Cardiac muscle cell (in vitro differentiated cells and primary cell): ENCODE measurements around the gene THAP10. TPM values are rescaled to one million over a fixed set of nuclear protein-coding genes. Genes with fewer than 3 reads are reported as not detected.
"Not testable (repeated sequence)": the region's sequence is repeated elsewhere in the genome, so short reads cannot be mapped to it uniquely, and the experiment has no call there.

Experiments
- DNase-seq, 2 donors: peaks; one replicate each; pipeline versions ENCODE4 v3.0.0 to v3.0.0-alpha.2; 2010 to 2017; ENCODE audit warnings: low read depth in 1 of 2, low spot score in 1 of 2
- H3K27ac ChIP-seq: fragments of 200-600 bp; sonication (generic); 2 replicates; pipeline ENCODE4 v1.5.1; 2016
- H3K27me3 ChIP-seq: fragments of 200-600 bp; sonication (generic); 2 replicates; pipeline ENCODE4 v1.6.0; 2016; ENCODE audit warnings: control low read depth
- H3K36me3 ChIP-seq: fragments of 200-600 bp; sonication (generic); 2 replicates; pipeline ENCODE4 v1.5.1; 2016; ENCODE audit warnings: control low read depth
- H3K4me1 ChIP-seq: fragments of 200-600 bp; sonication (generic); 2 replicates; pipeline ENCODE4 v1.8.1; 2017; ENCODE audit warnings: low read depth, mild to moderate bottlenecking, mixed run types
- H3K4me3 ChIP-seq: fragments of 200-600 bp; sonication (generic); 2 replicates; pipeline ENCODE4 v1.5.1; 2016; ENCODE audit warnings: mild to moderate bottlenecking
- H3K9me3 ChIP-seq: fragments of 200-600 bp; sonication (generic); 2 replicates; pipeline ENCODE4 v1.5.1; 2017; ENCODE audit warnings: low read depth, mild to moderate bottlenecking, control low read depth
- polyA plus RNA-seq: library from polyadenylated mRNA; unstranded; fragments of >200 nt; fragmentation: Nextera tagmentation; extraction: Ambion mirVana; gene quantifications from 2 replicates; pipeline ENCODE4 v1.2.1, GENCODE V29; 2016
- total RNA-seq: library from RNA; depleted of rRNA; stranded (reverse); fragments of >200 nt; gene quantifications from 2 replicates; pipeline ENCODE4 v1.2.3, GENCODE V29; 2016
- TF ChIP-seq, protein P1 (sequence below): IDR thresholded peaks from 2 replicates; pipeline ENCODE4 v1.5.1; 2012; ENCODE audit warnings: low read depth, mild to moderate bottlenecking, low read length

The THAP10 gene
- total and polyA plus RNA-seq, 2 experiments from 2014 or later: 4.6 to 12.1 TPM

DNA sequence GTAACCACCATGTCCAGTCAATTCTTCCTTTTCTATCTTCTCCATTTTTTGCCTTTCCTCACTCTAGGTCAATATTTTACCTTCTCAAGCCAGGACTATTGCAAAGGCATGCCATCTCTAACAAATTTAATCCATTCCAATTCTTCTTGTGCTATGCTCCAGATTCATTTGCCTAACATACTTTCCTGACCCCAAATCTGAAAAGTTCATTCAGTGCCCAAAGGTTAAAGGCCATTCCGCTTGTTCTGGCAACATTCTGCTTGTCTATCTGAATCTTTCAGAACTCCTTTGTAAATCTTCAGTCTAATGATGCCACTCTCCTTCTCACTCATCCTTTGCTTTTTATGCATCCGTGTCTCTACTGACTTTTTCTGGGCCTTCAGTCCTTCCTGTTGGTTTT, 15.6 kb downstream of the THAP10 start:
- Histone ChIP-seq H3K9me3 (no peaks in the 10 kb centered on the region), H3K27me3 (no peaks in the 10 kb centered on the region), H3K36me3 (peaks cover 2% of the 10 kb centered on the region), H3K4me3 (no peak overlapping the region), H3K4me1 (no peaks in the 10 kb centered on the region), H3K27ac (no peak overlapping the region)
- TF ChIP-seq, protein P1, sequence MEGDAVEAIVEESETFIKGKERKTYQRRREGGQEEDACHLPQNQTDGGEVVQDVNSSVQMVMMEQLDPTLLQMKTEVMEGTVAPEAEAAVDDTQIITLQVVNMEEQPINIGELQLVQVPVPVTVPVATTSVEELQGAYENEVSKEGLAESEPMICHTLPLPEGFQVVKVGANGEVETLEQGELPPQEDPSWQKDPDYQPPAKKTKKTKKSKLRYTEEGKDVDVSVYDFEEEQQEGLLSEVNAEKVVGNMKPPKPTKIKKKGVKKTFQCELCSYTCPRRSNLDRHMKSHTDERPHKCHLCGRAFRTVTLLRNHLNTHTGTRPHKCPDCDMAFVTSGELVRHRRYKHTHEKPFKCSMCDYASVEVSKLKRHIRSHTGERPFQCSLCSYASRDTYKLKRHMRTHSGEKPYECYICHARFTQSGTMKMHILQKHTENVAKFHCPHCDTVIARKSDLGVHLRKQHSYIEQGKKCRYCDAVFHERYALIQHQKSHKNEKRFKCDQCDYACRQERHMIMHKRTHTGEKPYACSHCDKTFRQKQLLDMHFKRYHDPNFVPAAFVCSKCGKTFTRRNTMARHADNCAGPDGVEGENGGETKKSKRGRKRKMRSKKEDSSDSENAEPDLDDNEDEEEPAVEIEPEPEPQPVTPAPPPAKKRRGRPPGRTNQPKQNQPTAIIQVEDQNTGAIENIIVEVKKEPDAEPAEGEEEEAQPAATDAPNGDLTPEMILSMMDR: no peak
- DNase-seq: no peak

DNA sequence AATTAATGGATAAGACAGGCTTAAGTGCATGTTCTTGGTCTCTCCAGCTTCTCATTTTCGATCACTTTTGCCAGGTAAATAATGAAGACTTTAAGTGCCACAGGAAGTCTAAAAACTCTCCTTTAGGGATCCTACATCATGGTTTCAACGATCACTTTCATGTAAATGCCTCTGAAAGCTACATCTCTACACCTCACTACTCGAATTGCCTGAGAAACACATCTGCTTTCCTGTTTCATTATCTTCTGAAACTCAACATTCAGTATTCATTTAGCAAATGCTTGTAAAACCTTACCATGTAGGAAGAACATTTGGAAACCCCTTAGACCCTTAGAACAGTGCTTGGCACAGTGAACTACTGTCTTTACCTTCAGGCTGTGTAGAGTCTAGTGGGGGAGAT, 16.2 kb downstream of the THAP10 start:
- Histone ChIP-seq H3K4me3 (no peak overlapping the region), H3K27ac (no peak overlapping the region), H3K9me3 (no peaks in the 10 kb centered on the region), H3K36me3 (no peaks in the 10 kb centered on the region), H3K27me3 (no peaks in the 10 kb centered on the region), H3K4me1 (no peaks in the 10 kb centered on the region)
- TF ChIP-seq, protein P1: no peak
- DNase-seq: no peak

DNA sequence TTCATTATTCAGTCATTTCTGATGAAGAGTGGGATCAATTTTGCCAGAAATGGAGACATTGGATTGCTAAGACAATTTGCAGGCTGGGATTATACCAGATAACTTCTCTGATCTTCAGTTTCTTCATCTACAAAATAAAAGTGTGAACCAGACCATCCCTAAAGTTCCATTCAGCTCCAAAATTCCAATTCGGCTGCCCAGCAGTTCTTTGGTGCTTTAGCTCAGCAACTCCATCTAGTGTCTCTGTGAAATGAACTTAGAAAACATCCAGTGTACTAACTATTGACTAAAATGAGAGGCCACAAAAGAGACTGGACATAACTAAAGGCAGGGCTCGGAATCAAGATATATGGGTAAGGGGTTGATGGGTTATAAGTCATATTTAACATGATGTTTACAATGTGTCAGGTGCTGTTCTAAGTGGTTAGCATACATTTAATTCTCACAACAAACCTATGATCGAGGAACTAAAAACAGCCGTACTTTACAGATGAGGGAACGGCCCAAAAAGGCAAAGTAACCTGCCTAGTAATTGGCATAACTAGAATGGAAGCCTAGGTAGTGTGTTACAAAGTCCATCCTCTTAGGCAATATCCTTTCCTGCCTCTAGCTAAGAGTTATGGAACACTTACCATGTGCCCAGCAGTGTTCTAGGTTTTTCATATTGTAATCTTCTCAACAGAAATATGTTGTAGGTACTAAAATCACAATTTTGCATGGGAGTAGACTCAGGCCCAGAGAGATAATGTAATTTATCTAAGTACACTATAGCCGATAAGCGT, 17.0 kb downstream of the THAP10 start:
- H3K36me3 ChIP-seq: no peaks in the 10 kb centered on the region
- H3K9me3 ChIP-seq: no peaks in the 10 kb centered on the region
- TF ChIP-seq, protein P1: peak; percentile 69
- H3K4me3 ChIP-seq: no peak overlapping the region
- peak; percentile 34 to 68 for DNase-seq
- H3K27me3 ChIP-seq: no peaks in the 10 kb centered on the region
- H3K4me1 ChIP-seq: peaks cover 2% of the 10 kb centered on the region
- no peak overlapping the region for H3K27ac ChIP-seq

DNA sequence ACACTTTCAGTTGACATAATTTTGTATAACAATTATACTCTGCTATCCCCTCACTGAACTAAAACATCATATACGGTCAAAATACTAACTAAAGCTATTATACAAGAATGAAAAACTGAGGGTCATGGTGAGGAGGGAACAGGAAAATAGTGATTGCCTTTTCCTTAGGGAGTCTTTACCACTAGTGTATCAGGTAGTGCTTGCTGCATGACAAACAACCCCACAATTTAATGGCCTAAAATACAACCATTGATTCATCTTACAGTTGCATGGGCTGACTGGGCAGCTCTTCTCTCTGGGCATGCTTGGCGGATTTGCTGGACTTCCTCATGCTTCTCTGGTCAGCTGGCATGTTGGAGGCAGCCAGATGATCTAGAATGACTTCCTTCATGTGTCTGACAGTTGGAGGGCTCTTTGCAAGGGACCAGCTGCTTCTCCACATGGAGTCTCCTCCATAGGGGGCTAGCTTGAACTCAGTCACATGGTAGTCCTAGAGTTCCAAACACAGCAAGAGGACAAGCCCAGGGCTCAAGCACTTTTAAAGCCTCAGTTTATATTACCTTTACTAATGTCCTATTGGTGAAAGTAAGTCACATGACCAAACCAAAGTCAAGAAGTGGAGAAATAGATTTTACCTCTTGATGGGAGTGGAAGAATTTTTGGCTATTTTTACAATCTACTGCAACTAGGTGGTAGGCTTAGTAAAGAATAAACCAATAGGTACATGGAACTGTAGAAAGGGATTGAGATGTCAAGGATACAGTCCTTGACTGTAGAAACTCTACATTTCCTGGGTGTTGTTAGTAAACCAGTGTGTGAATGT, 18.8 kb downstream of the THAP10 start:
- Histone ChIP-seq H3K4me1 (peaks cover 10% of the 10 kb centered on the region), H3K27ac (no peak overlapping the region), H3K27me3 (no peaks in the 10 kb centered on the region), H3K9me3 (no peaks in the 10 kb centered on the region), H3K36me3 (no peaks in the 10 kb centered on the region), H3K4me3 (no peak overlapping the region)
- TF ChIP-seq, protein P1: no peak
- DNase-seq: no peak

DNA sequence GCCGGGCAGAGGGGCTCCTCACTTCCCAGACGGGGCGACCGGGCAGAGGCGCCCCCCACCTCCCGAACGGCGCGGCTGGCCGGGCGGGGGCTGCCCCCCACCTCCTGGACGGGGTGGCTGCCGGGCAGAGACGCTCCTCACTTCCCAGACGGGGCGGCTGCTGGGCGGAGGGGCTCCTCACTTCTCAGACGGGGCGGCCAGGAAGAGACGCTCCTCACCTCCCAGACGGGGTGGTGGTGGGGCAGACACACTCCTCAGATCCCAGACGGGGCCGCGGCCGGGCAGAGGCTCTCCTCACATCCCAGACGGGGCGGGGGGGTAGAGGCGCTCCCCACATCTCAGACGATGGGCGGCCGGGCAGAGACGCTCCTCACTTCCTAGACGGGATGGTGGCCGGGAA, 20.7 kb downstream of the THAP10 start:
- not testable (repeated sequence) for H3K27ac ChIP-seq, H3K27me3 ChIP-seq, H3K36me3 ChIP-seq, DNase-seq, H3K9me3 ChIP-seq, H3K4me3 ChIP-seq
- peaks cover 17% of the 10 kb centered on the region for H3K4me1 ChIP-seq

DNA sequence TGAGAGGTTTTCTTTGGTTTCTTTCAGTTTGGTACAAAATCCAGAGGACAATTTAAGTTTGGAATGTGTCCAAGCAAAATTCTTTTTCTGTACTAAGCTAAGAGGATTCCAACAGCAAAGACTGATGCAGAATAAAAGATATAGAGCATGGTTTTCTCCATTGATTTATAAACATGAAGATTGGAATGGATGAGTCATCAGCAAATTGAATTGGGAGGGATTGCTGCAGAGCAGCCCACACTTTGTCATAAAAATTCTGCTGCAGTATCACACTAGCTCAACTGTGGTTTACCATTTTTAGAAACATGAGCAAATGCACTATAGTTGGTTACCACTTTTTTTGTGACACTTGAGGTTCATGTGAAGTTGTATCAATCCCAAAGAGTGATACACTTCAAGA, 22.2 kb downstream of the THAP10 start:
- Histone ChIP-seq H3K4me3 (no peak overlapping the region), H3K27me3 (no peaks in the 10 kb centered on the region), H3K27ac (no peak overlapping the region), H3K36me3 (no peaks in the 10 kb centered on the region), H3K4me1 (peaks cover 17% of the 10 kb centered on the region), H3K9me3 (no peaks in the 10 kb centered on the region)
- TF ChIP-seq, protein P1: no peak
- peak in 1 of 2 donors; percentile 59 for DNase-seq
